NT2/D1 (cell line): Measurements from ENCODE around the gene HOXA5.

Experiments used
- SUZ12 ChIP-seq: IDR thresholded peaks from 2 replicates; pipeline ENCODE4 v1.6.1; 2011; ENCODE audit not compliant: insufficient read length, insufficient read depth; ENCODE audit errors: extremely low read depth
- YY1 ChIP-seq: IDR thresholded peaks from 2 replicates; pipeline ENCODE4 v1.6.1; 2011; ENCODE audit not compliant: insufficient read length, insufficient read depth
- ZNF274 ChIP-seq: IDR thresholded peaks from 2 replicates; pipeline ENCODE4 v1.6.1; 2011; ENCODE audit warnings: mild to moderate bottlenecking, low read depth, low read length

DNA sequence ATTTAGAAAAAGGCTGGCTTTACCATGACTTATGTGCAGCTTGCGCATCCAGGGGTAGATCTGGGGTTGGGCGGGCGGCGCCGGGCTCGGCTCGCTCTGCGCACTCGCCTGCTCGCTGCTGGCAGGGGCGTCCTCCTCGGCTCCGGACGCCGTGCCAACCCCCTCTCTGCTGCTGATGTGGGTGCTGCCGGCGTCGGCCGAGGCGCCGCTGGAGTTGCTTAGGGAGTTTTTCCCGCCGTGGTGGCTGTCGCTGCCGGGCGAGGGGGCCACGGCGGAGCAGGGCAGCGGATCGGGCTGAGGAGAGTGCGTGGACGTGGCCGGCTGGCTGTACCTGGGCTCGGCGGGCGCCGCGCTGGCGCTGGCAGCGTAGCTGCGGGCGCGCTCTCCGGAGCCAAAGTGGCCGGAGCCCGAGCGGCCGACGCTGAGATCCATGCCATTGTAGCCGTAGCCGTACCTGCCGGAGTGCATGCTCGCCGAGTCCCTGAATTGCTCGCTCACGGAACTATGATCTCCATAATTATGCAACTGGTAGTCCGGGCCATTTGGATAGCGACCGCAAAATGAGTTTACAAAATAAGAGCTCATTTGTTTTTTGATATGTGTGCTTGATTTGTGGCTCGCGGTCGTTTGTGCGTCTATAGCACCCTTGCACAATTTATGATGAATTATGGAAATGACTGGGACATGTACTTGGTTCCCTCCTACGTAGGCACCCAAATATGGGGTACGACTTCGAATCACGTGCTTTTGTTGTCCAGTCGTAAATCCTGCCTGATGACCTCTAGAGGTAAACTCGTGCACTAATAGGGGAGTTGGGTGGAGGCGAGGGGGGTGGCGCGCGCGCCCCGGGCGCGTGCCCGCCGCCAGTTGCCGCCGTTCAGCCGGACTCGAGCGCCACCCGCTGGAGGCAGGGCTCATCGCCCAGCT lies at the start of gene HOXA5:
- TF ChIP-seq SUZ12 (peak; percentile 77), ZNF274 (no peak), YY1 (no peak)
